Bronchial epithelial cell (primary cell): ENCODE data around the gene DCDC2C. TPM values are rescaled to one million over a fixed set of nuclear protein-coding genes. Genes with fewer than 3 reads are reported as not detected.
"Not testable (repeated sequence)": the region's sequence is repeated elsewhere in the genome, so short reads cannot be mapped to it uniquely, and the experiment has no call there.

Source experiments
- DNase-seq: peaks from one replicate; pipeline ENCODE4 v3.0.0-alpha.2; 2010; ENCODE audit warnings: low read depth
- FAIRE-seq: peaks from 2 replicates; lab custom pipeline; 2011; peaks lifted over from hg19 to GRCh38; lab: Jason Lieb, UNC
- H3K27me3 ChIP-seq: 2 replicates; pipeline ENCODE4 v1.5.1; 2011; ENCODE audit warnings: low read length; ENCODE audit not compliant: control insufficient read depth, insufficient read depth
- H3K36me3 ChIP-seq: 2 replicates; pipeline ENCODE4 v1.5.1; 2011; ENCODE audit warnings: low read length; ENCODE audit not compliant: control insufficient read depth, insufficient read depth
- H3K4me3 ChIP-seq: 2 replicates; pipeline ENCODE4 v1.5.1; 2011; ENCODE audit warnings: mild to moderate bottlenecking, low read depth, low read length, control low read depth
- total RNA-seq: library from RNA; depleted of rRNA; stranded (reverse); fragments of >200 nt; gene quantifications from 2 replicates; pipeline ENCODE4 v1.2.1, GENCODE V29; 2014
- TF ChIP-seq, protein P1 (sequence below): IDR thresholded peaks from 2 replicates; pipeline ENCODE4 v1.5.1; 2011; ENCODE audit warnings: mild to moderate bottlenecking, moderate library complexity, low read length, control low read depth, inconsistent platforms; ENCODE audit not compliant: insufficient read depth, severe bottlenecking

Gene DCDC2C
- total RNA-seq, 1 donor from 2014 or later = not detected

DNA sequence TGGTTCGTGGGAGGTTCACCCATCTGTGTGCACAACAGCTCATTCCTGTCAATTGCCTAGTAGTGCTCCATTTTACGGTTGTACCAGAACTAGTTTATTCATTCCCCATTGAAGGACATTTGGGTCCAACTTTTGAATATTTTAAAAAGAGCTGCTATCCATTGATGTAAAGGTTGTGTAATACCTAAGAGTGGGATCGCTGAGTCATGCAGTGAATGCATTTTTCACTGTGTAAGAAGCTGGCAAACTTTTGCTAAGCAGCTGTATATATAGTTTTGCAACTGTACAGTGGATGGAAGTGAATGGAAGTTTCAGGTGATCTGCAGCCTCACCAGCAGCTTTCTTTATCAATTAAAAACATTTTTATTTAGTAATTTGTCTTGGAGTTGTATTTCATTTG, 104.5 kb downstream of the DCDC2C start:
- FAIRE-seq = peak; percentile 52
- Histone ChIP-seq H3K27me3 (no peaks in the 10 kb centered on the region), H3K36me3 (no peaks in the 10 kb centered on the region), H3K4me3 (no peak overlapping the region)
- TF ChIP-seq, protein P1, sequence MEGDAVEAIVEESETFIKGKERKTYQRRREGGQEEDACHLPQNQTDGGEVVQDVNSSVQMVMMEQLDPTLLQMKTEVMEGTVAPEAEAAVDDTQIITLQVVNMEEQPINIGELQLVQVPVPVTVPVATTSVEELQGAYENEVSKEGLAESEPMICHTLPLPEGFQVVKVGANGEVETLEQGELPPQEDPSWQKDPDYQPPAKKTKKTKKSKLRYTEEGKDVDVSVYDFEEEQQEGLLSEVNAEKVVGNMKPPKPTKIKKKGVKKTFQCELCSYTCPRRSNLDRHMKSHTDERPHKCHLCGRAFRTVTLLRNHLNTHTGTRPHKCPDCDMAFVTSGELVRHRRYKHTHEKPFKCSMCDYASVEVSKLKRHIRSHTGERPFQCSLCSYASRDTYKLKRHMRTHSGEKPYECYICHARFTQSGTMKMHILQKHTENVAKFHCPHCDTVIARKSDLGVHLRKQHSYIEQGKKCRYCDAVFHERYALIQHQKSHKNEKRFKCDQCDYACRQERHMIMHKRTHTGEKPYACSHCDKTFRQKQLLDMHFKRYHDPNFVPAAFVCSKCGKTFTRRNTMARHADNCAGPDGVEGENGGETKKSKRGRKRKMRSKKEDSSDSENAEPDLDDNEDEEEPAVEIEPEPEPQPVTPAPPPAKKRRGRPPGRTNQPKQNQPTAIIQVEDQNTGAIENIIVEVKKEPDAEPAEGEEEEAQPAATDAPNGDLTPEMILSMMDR = no peak
- peak; percentile 37 for DNase-seq

DNA sequence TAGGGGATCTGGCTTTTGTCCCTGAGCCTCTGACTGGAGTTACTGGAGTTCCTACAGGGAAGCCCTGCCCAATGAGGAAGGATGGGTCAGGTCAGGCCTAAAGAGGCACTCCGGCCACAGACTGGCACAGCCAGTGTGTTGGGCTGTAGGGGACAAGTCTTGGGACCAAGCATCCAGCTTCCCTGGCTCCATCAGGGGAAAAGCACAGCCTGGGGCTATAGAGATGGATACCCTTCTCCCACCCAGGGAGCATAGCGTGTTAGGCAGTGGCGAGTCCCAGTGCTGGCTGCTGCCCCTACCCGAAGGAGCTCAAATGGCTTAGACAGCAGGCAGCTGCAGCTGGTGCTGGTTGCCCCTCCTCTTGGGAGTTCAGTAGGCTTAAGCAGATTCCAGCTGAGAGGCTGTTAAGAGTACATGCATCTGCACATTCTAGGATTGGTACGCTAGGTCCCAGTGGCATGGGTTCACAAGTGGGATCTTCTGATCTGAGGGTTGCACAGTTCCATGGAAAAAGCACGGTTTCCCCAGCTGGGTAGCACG, 111.4 kb downstream of the DCDC2C start:
- TF ChIP-seq, protein P1 = no peak
- no peak overlapping the region for H3K4me3 ChIP-seq
- no peaks in the 10 kb centered on the region for H3K36me3 ChIP-seq
- FAIRE-seq = no peak
- no peak for DNase-seq
- H3K27me3 ChIP-seq = no peaks in the 10 kb centered on the region

DNA sequence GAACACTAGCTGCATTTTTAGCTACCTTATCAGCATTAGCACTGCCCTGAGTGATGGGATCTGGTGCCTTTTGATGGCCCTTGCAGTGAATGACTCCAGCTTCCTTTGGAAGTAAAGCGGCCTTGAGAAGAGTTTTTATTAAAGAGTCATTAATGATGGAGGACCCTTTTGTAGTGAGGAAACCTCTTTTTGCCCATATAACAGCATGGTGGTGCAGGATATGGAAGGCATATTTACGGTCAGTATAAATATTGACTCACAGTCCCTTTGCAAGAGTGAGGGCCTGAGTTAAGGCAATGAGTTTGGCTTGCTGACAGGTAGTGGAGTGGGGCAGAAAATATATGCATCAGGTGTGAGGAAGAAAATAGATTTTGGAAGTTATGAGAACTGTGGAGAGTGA, 113.8 kb downstream of the DCDC2C start:
- not testable (repeated sequence) for H3K36me3 ChIP-seq, DNase-seq

DNA sequence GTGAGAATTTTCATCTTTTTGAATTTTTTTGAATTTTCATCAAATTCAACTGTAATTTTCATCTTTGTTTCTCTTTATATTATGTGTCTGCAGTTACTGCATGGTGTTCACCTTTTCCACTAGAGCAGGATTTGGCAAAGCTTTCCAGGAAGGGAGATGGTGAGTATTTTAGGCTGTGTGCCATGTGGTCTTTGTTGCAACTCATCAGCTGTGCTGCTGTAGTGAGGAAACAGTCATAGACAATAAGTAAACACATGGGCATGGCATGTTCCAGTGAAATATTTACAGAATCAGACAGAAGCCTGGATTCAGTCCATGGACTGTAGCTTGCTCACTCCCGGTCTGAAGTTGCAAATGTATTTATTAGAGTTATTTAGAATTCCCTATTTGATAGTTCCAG, 120.4 kb downstream of the DCDC2C start:
- Histone ChIP-seq H3K27me3 (no peaks in the 10 kb centered on the region), H3K36me3 (no peaks in the 10 kb centered on the region), H3K4me3 (no peak overlapping the region)
- DNase-seq (peak; percentile 58), FAIRE-seq (no peak)
- TF ChIP-seq, protein P1 = no peak

More for the DNA sequence above, 113.8 kb downstream of the DCDC2C start:
- not testable (repeated sequence) for FAIRE-seq, H3K4me3 ChIP-seq, H3K27me3 ChIP-seq

DNA sequence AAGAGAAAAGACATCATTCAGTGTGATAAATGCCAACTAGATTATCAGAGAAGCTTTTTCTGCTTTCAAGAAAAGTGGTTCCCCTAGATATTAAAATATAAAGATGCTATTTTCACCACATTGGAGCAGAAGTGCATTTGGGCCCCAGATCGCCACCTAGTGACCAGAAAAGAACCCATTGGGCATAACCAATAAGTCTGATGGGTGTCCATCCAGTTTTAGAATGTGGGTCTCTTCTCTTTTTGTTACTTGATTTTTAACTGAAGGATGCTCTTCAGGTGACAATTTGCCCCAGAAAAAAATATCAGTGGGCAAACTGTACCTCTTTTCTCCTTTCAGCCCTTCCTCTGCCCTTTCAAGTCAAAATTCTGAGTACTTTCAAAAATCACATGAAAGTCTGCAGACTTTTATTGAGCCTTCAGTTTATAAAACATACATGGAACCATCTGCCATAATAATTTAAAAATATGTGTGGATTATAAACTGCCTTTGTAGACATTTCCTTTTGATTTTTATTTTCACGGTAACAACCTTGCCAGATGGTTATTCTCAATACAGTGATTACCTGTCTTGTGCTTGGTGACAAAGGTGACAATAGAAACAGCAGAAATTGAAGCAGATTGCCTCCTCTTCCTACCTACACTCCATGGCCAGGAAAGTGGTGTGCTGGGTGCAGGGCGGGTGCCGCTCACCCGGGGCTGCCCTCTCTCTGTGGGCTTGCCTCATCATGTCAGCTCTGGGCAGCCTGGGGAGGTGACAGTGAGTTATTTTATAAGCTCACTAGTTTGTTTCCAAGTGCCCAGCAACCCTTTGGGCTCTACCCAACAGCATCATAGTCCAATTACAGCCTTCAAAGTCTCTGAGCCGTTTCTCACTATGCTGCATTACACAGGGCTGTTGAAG, 124.5 kb downstream of the DCDC2C start:
- DNase-seq = peak; percentile 11
- TF ChIP-seq, protein P1 = peak; percentile 35
- FAIRE-seq = no peak
- Histone ChIP-seq H3K27me3 (no peaks in the 10 kb centered on the region), H3K36me3 (no peaks in the 10 kb centered on the region), H3K4me3 (no peak overlapping the region)

DNA sequence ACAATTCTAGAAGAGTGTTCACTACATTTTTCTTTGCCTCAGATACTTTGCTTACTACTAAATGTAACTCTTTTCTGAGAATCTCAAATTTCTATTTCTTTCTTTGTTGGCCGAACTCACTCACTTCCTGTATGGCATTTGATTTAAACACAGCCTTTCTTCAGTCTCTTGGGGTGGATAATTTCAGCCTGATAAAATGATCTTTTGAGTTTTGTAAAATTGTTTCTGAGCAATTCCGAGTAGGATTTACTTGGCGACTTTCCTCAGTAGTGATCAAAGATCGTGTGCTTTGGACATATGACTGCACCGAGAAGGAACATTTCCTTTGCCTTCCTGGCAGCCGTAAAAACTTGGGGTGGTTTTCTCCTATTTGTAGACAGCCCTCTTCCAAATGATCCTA, 127.4 kb downstream of the DCDC2C start:
- TF ChIP-seq, protein P1 = no peak
- Histone ChIP-seq H3K4me3 (no peak overlapping the region), H3K36me3 (no peaks in the 10 kb centered on the region), H3K27me3 (no peaks in the 10 kb centered on the region)
- no peak for FAIRE-seq
- DNase-seq = no peak
